Measurements from ENCODE around the gene ADAMTSL1.

Gene ADAMTSL1

DNA sequence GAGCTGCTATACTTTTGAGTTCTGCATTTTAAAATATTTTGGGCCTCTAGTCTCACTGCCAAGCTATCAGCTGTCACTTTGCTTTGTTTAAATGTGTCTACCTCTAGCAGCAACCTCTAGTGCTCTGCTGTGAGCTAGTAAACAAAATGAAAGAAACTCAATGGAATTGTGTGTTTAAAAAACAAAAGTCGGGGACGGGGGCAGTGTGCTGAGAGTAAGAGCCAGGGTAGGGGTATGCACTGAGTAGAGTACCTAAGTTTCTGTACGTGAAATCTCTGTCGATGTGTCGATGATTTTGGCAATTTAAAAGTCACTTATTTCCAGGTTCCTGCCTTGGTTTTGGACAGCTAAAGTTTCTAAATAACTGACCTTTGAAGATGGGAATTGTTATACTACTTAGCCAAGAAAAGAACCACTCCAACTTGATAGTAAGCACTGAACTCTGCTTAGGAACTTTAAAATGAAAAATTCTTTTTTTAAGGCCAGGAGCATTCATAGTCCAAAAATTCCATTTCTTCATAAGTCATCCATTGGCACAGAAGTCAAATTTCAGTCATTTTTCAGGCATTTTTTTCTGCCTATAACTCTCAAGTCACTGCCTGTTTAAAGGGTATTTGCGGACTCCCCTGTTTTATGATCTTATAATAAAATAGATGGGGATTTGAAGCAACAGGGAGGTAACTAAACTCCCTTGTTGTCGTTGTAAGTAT lies 447.6 kb downstream of the ADAMTSL1 start:
- Histone ChIP-seq H3K27me3 (ENCODE audit: insufficient read depth, poor library complexity, severe bottlenecking) (no peaks in the 10 kb centered on the region), H3K27ac (replicated peaks) (no peak overlapping the region), H3K4me3 (replicated peaks; ENCODE audit: insufficient read depth, low read length) (no peak overlapping the region)
- TF ChIP-seq GABPA (IDR thresholded peaks at IDR 0.05; ENCODE audit: low read depth) = no peak
- TF ChIP-seq POLR2AphosphoS5 (IDR thresholded peaks at IDR 0.05; ENCODE audit: low read depth) = no peak
- TF ChIP-seq, protein P1, sequence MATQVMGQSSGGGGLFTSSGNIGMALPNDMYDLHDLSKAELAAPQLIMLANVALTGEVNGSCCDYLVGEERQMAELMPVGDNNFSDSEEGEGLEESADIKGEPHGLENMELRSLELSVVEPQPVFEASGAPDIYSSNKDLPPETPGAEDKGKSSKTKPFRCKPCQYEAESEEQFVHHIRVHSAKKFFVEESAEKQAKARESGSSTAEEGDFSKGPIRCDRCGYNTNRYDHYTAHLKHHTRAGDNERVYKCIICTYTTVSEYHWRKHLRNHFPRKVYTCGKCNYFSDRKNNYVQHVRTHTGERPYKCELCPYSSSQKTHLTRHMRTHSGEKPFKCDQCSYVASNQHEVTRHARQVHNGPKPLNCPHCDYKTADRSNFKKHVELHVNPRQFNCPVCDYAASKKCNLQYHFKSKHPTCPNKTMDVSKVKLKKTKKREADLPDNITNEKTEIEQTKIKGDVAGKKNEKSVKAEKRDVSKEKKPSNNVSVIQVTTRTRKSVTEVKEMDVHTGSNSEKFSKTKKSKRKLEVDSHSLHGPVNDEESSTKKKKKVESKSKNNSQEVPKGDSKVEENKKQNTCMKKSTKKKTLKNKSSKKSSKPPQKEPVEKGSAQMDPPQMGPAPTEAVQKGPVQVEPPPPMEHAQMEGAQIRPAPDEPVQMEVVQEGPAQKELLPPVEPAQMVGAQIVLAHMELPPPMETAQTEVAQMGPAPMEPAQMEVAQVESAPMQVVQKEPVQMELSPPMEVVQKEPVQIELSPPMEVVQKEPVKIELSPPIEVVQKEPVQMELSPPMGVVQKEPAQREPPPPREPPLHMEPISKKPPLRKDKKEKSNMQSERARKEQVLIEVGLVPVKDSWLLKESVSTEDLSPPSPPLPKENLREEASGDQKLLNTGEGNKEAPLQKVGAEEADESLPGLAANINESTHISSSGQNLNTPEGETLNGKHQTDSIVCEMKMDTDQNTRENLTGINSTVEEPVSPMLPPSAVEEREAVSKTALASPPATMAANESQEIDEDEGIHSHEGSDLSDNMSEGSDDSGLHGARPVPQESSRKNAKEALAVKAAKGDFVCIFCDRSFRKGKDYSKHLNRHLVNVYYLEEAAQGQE (IDR thresholded peaks at IDR 0.05; ENCODE audit: insufficient replicate concordance, low read depth) = no peak
- TF ChIP-seq, protein P2, sequence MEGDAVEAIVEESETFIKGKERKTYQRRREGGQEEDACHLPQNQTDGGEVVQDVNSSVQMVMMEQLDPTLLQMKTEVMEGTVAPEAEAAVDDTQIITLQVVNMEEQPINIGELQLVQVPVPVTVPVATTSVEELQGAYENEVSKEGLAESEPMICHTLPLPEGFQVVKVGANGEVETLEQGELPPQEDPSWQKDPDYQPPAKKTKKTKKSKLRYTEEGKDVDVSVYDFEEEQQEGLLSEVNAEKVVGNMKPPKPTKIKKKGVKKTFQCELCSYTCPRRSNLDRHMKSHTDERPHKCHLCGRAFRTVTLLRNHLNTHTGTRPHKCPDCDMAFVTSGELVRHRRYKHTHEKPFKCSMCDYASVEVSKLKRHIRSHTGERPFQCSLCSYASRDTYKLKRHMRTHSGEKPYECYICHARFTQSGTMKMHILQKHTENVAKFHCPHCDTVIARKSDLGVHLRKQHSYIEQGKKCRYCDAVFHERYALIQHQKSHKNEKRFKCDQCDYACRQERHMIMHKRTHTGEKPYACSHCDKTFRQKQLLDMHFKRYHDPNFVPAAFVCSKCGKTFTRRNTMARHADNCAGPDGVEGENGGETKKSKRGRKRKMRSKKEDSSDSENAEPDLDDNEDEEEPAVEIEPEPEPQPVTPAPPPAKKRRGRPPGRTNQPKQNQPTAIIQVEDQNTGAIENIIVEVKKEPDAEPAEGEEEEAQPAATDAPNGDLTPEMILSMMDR (IDR thresholded peaks at IDR 0.05; ENCODE audit: insufficient read depth, low read length) = no peak
- TF ChIP-seq SPI1 (IDR thresholded peaks at IDR 0.05; ENCODE audit: borderline replicate concordance, low read depth) = no peak
- DNase-seq (ENCODE audit: low read depth in 1 of 2, low spot score in 1 of 2) = no peak

- Histone ChIP-seq H3K27me3 (ENCODE audit: insufficient read depth, poor library complexity, severe bottlenecking) (no peaks in the 10 kb centered on the region), H3K27ac (replicated peaks) (no peak overlapping the region), H3K4me3 (replicated peaks; ENCODE audit: insufficient read depth, low read length) (no peak overlapping the region)
- TF ChIP-seq, protein P1 (IDR thresholded peaks at IDR 0.05; ENCODE audit: insufficient replicate concordance, low read depth) = no peak
- TF ChIP-seq GABPA (IDR thresholded peaks at IDR 0.05; ENCODE audit: low read depth) (no peak), POLR2AphosphoS5 (IDR thresholded peaks at IDR 0.05; ENCODE audit: low read depth) (no peak), SPI1 (IDR thresholded peaks at IDR 0.05; ENCODE audit: borderline replicate concordance, low read depth) (no peak)
- TF ChIP-seq, protein P2 (IDR thresholded peaks at IDR 0.05; ENCODE audit: insufficient read depth, low read length) = no peak
- no peak for DNase-seq (ENCODE audit: low read depth in 1 of 2, low spot score in 1 of 2)
These were observed 448.4 kb downstream of the ADAMTSL1 start for GRCh38 chr9:18922161-18922885.

DNA sequence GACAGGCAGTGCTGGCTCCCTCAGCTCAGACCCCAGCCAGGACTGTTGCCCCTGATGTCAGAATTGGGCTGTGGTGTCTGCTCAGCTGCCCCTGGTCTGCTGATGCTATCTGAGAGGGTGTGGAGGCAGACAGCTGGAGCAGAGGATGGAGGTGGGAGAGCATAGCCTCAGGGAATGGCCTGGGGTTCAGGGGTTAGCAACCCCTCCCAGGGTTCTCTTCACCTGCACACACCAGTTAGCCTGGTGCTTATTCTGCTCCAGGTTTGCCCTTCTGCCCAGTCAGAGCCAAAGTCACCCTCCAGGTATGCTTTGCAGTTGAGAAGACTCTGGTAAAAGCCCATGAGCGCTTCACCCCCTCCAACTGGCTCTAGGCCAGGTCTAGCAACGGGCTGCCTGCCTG lies 449.2 kb downstream of the ADAMTSL1 start:
- TF ChIP-seq GABPA (IDR thresholded peaks at IDR 0.05; ENCODE audit: low read depth) (no peak), POLR2AphosphoS5 (IDR thresholded peaks at IDR 0.05; ENCODE audit: low read depth) (no peak), SPI1 (IDR thresholded peaks at IDR 0.05; ENCODE audit: borderline replicate concordance, low read depth) (no peak)
- TF ChIP-seq, protein P1 (IDR thresholded peaks at IDR 0.05; ENCODE audit: insufficient replicate concordance, low read depth) = no peak
- TF ChIP-seq, protein P2 (IDR thresholded peaks at IDR 0.05; ENCODE audit: insufficient read depth, low read length) = no peak
- DNase-seq (ENCODE audit: low read depth in 1 of 2, low spot score in 1 of 2) = no peak
- no peaks in the 10 kb centered on the region for H3K27me3 ChIP-seq (ENCODE audit: insufficient read depth, poor library complexity, severe bottlenecking)
- no peak overlapping the region for H3K4me3 ChIP-seq (replicated peaks; ENCODE audit: insufficient read depth, low read length)
- H3K27ac ChIP-seq (replicated peaks) = no peak overlapping the region

All from HL-60 (cell line).